Neural cell (in vitro differentiated cells): ENCODE data around the gene BMP7. TPM values are rescaled to one million over a fixed set of nuclear protein-coding genes. Genes with fewer than 3 reads are reported as not detected.

Experiments used
- H2AFZ ChIP-seq: fragments of 200-600, 300-800 bp; sonication (generic), shearing (Covaris generic); 2 replicates; pipeline ENCODE4 v1.6.0; 2014; ENCODE audit warnings: low read depth, mild to moderate bottlenecking, antibody characterized with exemption, low read length, moderate library complexity
- H3F3A ChIP-seq: fragments of 200-600 bp; shearing (Covaris generic); 2 replicates; pipeline ENCODE4 v1.6.1; 2016; ENCODE audit warnings: mild to moderate bottlenecking, moderate library complexity, mixed read lengths, antibody characterized with exemption, low read length; ENCODE audit not compliant: insufficient read depth, poor library complexity, severe bottlenecking
- H3K27ac ChIP-seq: fragments of 200-600, 300-800 bp; sonication (generic), shearing (Covaris generic); 2 replicates; pipeline ENCODE4 v1.5.1; 2014; ENCODE audit warnings: mild to moderate bottlenecking, low read length, moderate library complexity
- H3K27me3 ChIP-seq: fragments of 300-800, 200-600 bp; sonication (generic), shearing (Covaris generic); 2 replicates; pipeline ENCODE4 v1.6.0; 2014; ENCODE audit warnings: mild to moderate bottlenecking, low read depth, low read length, moderate library complexity; ENCODE audit not compliant: insufficient read depth
- H3K36me3 ChIP-seq: fragments of 300-800, 200-600 bp; sonication (generic), shearing (Covaris generic); 2 replicates; pipeline ENCODE4 v1.5.1; 2014; ENCODE audit warnings: mild to moderate bottlenecking, antibody characterized with exemption, low read length, moderate library complexity; ENCODE audit not compliant: insufficient read depth
- H3K4me2 ChIP-seq: fragments of 300-800, 200-600 bp; sonication (generic), shearing (Covaris generic); 2 replicates; pipeline ENCODE4 v1.6.0; 2014; ENCODE audit warnings: mild to moderate bottlenecking, low read length
- H3K4me3 ChIP-seq: fragments of 300-800, 200-600 bp; sonication (generic), shearing (Covaris generic); 2 replicates; pipeline ENCODE4 v1.5.1; 2014; ENCODE audit warnings: mild to moderate bottlenecking, low read length, moderate library complexity
- H3K79me2 ChIP-seq: fragments of 200-600 bp; shearing (Covaris generic); replicated peaks from 2 replicates; pipeline ENCODE4 v1.6.0; 2014; ENCODE audit warnings: mild to moderate bottlenecking, low read length, moderate library complexity; ENCODE audit not compliant: insufficient read depth
- H3K9ac ChIP-seq: fragments of 300-800, 200-600 bp; sonication (generic), shearing (Covaris generic); 2 replicates; pipeline ENCODE4 v1.6.1; 2016; ENCODE audit warnings: mild to moderate bottlenecking, low read length, mixed read lengths
- H3K9me2 ChIP-seq: fragments of 200-600 bp; shearing (Covaris generic); 2 replicates; pipeline ENCODE4 v1.6.1; 2016; ENCODE audit warnings: mild to moderate bottlenecking, low read length, mixed read lengths; ENCODE audit not compliant: insufficient read depth
- H3K9me3 ChIP-seq: fragments of 200-600, 300-800 bp; sonication (generic), shearing (Covaris generic); 2 replicates; pipeline ENCODE4 v1.6.1; 2016; ENCODE audit warnings: mild to moderate bottlenecking, mixed run types, low read length, moderate library complexity, mixed read lengths
- H4K20me1 ChIP-seq: fragments of 200-600 bp; shearing (Covaris generic); 2 replicates; pipeline ENCODE4 v1.6.1; 2016; ENCODE audit warnings: mild to moderate bottlenecking, mixed run types; ENCODE audit not compliant: insufficient read depth
- EP300 ChIP-seq: fragments of 450-650 bp; conservative IDR thresholded peaks from 2 replicates; pipeline ENCODE4 v1.6.1; 2014; ENCODE audit warnings: antibody characterized with exemption, mild to moderate bottlenecking, moderate library complexity; ENCODE audit not compliant: poor library complexity, severe bottlenecking
- EZH2 ChIP-seq: fragments of 200-600, 300-800 bp; shearing (Covaris generic), sonication (generic); IDR thresholded peaks from 2 replicates; pipeline ENCODE4 v1.6.1; 2014; ENCODE audit warnings: antibody characterized with exemption, low read length, borderline replicate concordance, mild to moderate bottlenecking; ENCODE audit not compliant: insufficient read depth, poor library complexity, severe bottlenecking
- MXI1 ChIP-seq: fragments of 450-650 bp; conservative IDR thresholded peaks from 2 replicates; pipeline ENCODE4 v1.6.1; 2014; ENCODE audit warnings: antibody characterized with exemption, mild to moderate bottlenecking; ENCODE audit not compliant: poor library complexity, severe bottlenecking
- POLR2AphosphoS5 ChIP-seq: IDR thresholded peaks from 2 replicates; pipeline ENCODE4 v1.6.1; 2012
- RAD21 ChIP-seq: fragments of 450-650 bp; conservative IDR thresholded peaks from 2 replicates; pipeline ENCODE4 v1.6.1; 2014; ENCODE audit warnings: antibody characterized with exemption, mild to moderate bottlenecking, moderate library complexity
- SMC3 ChIP-seq: fragments of 450-650 bp; conservative IDR thresholded peaks from 2 replicates; pipeline ENCODE4 v1.6.1; 2014; ENCODE audit warnings: antibody characterized with exemption, mild to moderate bottlenecking, moderate library complexity; ENCODE audit not compliant: poor library complexity
- TAF1 ChIP-seq: IDR thresholded peaks from 2 replicates; pipeline ENCODE4 v1.6.1; 2012; ENCODE audit warnings: low read depth
- polyA plus RNA-seq: library from polyadenylated mRNA; depleted of rRNA; stranded (reverse); fragments of >200 nt; gene quantifications from 2 replicates; pipeline ENCODE4 v1.2.3, GENCODE V29; 2014
- TF ChIP-seq, protein P1 (sequence below): fragments of 450-650 bp; IDR thresholded peaks from 2 replicates; pipeline ENCODE4 v1.5.1; 2014; ENCODE audit warnings: antibody characterized with exemption, mild to moderate bottlenecking, moderate library complexity; ENCODE audit not compliant: poor library complexity, severe bottlenecking
- TF ChIP-seq, protein P2 (sequence below): IDR thresholded peaks from 2 replicates; pipeline ENCODE4 v1.6.1; 2012; ENCODE audit warnings: borderline replicate concordance

Gene BMP7
- polyA plus RNA-seq, 1 donor from 2014 or later, result 3.6 TPM

DNA sequence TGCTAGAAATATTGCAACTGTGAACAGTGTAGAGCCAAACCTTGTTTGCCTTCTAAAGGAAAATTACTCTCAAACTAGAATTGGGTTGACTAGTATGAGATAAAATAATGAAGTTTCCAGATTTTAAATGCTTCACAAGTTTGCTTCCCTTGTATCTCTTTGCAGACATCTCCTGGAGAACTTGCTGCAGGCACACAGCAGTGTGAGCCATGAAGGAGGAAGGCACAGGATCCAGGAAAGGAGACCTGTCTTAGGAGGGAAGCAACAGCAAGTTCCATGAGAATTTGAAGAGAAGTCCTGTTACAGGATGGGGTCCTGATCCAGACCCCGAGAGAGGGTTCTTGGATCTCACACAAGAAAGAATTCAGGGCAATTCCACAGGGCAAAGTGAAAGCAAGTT lies 115.9 kb downstream of the BMP7 start:
- H3K36me3 ChIP-seq, result no peaks in the 10 kb centered on the region
- TF ChIP-seq EZH2 (no peak), SMC3 (no peak), RAD21 (no peak), MXI1 (no peak), POLR2AphosphoS5 (no peak), EP300 (no peak), TAF1 (no peak)
- TF ChIP-seq, protein P1, sequence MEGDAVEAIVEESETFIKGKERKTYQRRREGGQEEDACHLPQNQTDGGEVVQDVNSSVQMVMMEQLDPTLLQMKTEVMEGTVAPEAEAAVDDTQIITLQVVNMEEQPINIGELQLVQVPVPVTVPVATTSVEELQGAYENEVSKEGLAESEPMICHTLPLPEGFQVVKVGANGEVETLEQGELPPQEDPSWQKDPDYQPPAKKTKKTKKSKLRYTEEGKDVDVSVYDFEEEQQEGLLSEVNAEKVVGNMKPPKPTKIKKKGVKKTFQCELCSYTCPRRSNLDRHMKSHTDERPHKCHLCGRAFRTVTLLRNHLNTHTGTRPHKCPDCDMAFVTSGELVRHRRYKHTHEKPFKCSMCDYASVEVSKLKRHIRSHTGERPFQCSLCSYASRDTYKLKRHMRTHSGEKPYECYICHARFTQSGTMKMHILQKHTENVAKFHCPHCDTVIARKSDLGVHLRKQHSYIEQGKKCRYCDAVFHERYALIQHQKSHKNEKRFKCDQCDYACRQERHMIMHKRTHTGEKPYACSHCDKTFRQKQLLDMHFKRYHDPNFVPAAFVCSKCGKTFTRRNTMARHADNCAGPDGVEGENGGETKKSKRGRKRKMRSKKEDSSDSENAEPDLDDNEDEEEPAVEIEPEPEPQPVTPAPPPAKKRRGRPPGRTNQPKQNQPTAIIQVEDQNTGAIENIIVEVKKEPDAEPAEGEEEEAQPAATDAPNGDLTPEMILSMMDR, result no peak
- TF ChIP-seq, protein P2, sequence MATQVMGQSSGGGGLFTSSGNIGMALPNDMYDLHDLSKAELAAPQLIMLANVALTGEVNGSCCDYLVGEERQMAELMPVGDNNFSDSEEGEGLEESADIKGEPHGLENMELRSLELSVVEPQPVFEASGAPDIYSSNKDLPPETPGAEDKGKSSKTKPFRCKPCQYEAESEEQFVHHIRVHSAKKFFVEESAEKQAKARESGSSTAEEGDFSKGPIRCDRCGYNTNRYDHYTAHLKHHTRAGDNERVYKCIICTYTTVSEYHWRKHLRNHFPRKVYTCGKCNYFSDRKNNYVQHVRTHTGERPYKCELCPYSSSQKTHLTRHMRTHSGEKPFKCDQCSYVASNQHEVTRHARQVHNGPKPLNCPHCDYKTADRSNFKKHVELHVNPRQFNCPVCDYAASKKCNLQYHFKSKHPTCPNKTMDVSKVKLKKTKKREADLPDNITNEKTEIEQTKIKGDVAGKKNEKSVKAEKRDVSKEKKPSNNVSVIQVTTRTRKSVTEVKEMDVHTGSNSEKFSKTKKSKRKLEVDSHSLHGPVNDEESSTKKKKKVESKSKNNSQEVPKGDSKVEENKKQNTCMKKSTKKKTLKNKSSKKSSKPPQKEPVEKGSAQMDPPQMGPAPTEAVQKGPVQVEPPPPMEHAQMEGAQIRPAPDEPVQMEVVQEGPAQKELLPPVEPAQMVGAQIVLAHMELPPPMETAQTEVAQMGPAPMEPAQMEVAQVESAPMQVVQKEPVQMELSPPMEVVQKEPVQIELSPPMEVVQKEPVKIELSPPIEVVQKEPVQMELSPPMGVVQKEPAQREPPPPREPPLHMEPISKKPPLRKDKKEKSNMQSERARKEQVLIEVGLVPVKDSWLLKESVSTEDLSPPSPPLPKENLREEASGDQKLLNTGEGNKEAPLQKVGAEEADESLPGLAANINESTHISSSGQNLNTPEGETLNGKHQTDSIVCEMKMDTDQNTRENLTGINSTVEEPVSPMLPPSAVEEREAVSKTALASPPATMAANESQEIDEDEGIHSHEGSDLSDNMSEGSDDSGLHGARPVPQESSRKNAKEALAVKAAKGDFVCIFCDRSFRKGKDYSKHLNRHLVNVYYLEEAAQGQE, result no peak
- no peak overlapping the region for H3K9ac ChIP-seq
- H3K4me2 ChIP-seq, result no peak overlapping the region
- H3K9me3 ChIP-seq, result no peaks in the 10 kb centered on the region
- H3F3A ChIP-seq, result no peaks in the 10 kb centered on the region
- no peaks in the 10 kb centered on the region for H3K27me3 ChIP-seq
- no peak overlapping the region for H3K4me3 ChIP-seq
- no peaks in the 10 kb centered on the region for H3K9me2 ChIP-seq
- no peaks in the 10 kb centered on the region for H3K79me2 ChIP-seq
- H2AFZ ChIP-seq, result no peak overlapping the region
- no peaks in the 10 kb centered on the region for H4K20me1 ChIP-seq
- H3K27ac ChIP-seq, result no peak overlapping the region

DNA sequence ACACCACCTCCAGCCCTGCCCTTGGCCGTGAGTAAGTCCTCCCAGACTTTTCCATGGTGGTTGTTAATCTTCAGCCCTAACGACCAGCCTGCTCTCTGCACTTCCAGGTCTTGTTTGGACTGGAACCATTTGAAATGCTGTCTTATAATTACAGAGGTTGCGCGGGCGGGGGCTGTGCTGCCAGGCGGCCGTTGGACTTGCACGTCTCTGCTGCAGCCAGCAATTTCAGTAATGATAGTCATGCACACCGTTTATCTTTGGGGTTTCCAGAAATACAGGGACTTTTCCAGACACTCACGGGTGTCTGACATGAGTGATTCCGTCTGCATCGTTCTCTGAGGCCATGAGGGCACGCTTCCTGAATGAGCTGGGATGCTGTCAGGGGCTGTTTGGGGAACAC lies 118.2 kb downstream of the BMP7 start:
- no peak for TF ChIP-seq EP300
- peak; percentile 8 for TF ChIP-seq POLR2AphosphoS5
- Histone ChIP-seq H3K4me3 (no peak overlapping the region), H3K27ac (no peak overlapping the region), H3K79me2 (no peaks in the 10 kb centered on the region), H3K27me3 (no peaks in the 10 kb centered on the region), H3F3A (no peaks in the 10 kb centered on the region), H3K9me3 (no peaks in the 10 kb centered on the region), H3K9ac (no peak overlapping the region), H4K20me1 (no peaks in the 10 kb centered on the region), H2AFZ (no peak overlapping the region), H3K4me2 (no peak overlapping the region), H3K9me2 (no peaks in the 10 kb centered on the region), H3K36me3 (no peaks in the 10 kb centered on the region)

DNA sequence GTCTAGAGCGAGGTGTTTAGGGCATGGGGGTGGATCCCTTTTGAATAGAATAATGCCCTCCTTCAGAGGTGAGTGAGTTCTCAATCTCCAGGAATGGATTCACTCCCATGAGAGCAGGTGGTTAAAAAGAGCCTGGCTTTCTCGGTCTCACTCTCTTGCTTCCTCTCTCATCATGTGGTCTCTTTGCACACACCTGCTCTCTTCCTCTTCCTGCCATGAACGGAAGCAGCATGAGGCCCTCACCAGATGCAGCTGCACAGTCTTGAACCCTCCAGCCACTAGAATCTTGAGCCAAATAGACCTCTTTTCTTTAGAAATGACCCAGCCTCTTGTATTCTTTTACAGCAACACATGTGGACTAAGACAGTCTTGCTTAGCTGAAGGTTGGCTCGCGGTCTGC lies 119.3 kb downstream of the BMP7 start:
- Histone ChIP-seq H3K27ac (no peak overlapping the region), H3K27me3 (no peaks in the 10 kb centered on the region), H3K4me3 (no peak overlapping the region), H3K36me3 (no peaks in the 10 kb centered on the region), H3F3A (no peaks in the 10 kb centered on the region), H2AFZ (no peak overlapping the region), H3K4me2 (no peak overlapping the region), H3K9ac (no peak overlapping the region), H3K9me3 (no peaks in the 10 kb centered on the region), H3K9me2 (no peaks in the 10 kb centered on the region), H3K79me2 (no peaks in the 10 kb centered on the region), H4K20me1 (no peaks in the 10 kb centered on the region)
- no peak for TF ChIP-seq SMC3
- no peak for TF ChIP-seq POLR2AphosphoS5
- TF ChIP-seq EP300, result no peak
- no peak for TF ChIP-seq TAF1
- TF ChIP-seq EZH2, result no peak
- TF ChIP-seq, protein P1, result no peak
- TF ChIP-seq, protein P2, result no peak
- no peak for TF ChIP-seq MXI1
- no peak for TF ChIP-seq RAD21
